HG03159 (cell line): ENCODE results near the gene SCARF2.
"Not testable (repeated sequence)": the region's sequence is repeated elsewhere in the genome, so short reads cannot be mapped to it uniquely, and the experiment has no call there.

Experiments
- ATAC-seq: cut with Tn5 transposase; IDR thresholded peaks from one replicate; pipeline ENCODE4 v1.9.1; 2021; ENCODE audit warnings: mild to moderate bottlenecking, moderate library complexity; ENCODE audit not compliant: unreplicated experiment

The SCARF2 gene

DNA sequence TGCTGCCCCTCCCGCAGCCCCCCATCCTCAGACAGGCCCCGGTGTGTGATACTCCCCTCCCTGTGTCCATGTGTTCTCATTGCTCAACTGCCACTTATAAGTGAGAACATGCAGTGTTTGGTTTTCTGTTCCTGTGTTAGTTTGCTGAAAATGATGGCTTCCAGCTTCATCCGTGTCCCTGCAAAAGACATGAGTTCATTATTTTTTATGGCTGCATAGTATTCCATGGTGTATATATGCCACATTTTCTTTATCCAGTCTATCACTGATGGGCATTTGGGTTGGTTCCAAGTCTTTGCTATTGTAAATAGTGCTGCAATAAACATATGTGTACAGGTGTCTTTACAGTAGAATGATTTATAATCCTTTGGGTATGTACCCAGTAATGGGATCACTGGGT lies 22.4 kb downstream of the SCARF2 start:
- ATAC-seq: not testable (repeated sequence)

- ATAC-seq: no peak
Observed at GRCh38 chr22:20414450-20414849, 23.2 kb downstream of the SCARF2 start.

GRCh38 chr22:20414059-20414440 lies 23.6 kb downstream of the SCARF2 start:
- no peak for ATAC-seq

GRCh38 chr22:20413217-20414058 lies 24.2 kb downstream of the SCARF2 start:
- ATAC-seq: no peak

DNA sequence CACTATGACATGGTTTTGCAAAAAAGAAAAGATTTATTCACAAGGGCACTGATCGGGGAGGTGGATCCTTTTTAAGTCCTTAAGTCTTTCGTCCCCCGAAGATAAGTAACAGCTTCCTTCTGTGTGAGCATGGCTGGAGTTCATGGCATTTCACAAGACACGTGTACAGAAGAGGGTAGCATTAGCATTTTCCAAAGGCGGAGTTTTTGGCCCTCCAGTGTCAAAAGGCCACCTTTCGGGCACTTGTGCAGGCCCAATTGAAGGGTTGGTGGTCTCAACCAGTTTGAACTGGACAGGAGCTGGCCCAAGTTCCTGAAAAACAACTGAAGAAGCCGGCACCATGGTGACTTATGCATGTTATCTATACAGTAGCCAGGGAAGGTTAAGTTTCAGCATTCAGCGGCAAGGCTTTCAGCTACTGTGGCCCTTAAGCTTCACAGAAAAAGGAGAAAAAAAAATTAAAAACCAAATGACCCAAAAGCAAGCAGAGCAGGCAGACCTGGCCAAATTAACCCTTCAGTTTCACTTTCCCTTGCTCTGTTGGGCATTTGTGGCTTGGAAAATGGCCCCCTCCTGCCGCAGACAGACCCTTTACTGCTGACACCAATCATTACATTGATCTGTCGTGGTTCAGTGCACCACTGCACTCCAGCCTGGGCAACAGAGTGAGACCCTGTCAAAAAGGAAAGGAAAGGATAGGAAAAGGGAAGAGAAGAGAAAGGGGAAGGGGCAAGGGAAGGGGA lies 25.0 kb downstream of the SCARF2 start:
- ATAC-seq: no peak

DNA sequence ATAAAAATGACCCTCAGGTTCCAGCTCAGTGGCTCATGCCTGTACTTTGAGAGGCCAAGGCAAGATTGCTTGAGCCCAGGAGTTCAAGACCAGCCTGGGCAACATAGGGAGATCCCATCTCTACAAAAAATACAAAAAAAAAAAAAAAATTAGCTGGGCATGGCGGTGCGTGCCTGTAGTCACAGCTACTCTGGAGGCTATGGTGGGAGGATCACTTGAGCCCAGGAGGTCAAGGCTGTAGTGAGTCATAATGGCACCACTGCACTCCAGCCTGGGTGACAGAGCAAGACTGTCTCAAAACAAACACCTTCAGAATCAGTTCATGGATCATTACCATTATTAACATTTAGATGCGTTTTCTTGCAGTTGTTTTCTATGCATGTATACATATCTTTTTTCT lies 28.2 kb downstream of the SCARF2 start:
- ATAC-seq: not testable (repeated sequence)

DNA sequence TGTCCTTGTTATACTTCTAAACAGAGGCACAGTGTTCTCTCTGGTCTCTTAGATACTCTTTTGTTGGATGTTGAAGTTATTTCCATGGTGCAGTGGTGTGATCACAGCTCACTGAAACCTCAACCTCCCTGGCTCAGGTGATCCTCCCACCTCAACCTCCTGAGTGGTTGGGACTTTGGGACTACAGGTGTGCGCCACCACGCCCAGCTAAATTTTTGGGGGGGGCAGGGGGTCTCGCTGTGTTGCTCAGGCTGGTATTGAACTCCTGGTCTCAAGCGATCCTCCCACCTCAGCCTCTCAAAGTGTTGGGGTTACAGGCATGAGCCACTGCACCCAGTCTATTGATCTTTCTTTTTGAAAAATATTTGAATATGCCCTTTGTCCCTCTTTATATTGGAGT lies 28.7 kb downstream of the SCARF2 start:
- ATAC-seq: no peak

DNA sequence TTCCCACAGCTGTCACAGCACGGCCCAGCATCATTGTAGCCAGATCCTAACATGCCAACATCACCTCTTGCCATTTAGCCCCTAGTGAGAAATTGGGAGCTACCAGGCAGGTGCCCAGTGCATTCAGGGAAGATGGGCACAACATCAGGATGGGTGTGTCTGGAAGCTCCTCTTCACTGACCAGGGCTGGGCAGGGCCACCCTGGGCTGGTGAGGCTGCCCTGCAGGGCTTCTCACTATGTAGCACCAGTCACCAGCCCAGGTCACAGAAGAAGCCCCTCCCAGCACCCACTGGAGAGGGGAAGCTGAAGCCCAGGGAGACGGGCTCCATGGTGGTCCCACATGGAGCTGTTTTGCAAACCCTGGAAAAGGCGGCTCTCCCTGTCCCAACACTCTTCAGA lies 29.8 kb downstream of the SCARF2 start:
- ATAC-seq: no peak

- ATAC-seq: no peak
Observed at GRCh38 chr22:20406686-20407408, 30.8 kb downstream of the SCARF2 start.

DNA sequence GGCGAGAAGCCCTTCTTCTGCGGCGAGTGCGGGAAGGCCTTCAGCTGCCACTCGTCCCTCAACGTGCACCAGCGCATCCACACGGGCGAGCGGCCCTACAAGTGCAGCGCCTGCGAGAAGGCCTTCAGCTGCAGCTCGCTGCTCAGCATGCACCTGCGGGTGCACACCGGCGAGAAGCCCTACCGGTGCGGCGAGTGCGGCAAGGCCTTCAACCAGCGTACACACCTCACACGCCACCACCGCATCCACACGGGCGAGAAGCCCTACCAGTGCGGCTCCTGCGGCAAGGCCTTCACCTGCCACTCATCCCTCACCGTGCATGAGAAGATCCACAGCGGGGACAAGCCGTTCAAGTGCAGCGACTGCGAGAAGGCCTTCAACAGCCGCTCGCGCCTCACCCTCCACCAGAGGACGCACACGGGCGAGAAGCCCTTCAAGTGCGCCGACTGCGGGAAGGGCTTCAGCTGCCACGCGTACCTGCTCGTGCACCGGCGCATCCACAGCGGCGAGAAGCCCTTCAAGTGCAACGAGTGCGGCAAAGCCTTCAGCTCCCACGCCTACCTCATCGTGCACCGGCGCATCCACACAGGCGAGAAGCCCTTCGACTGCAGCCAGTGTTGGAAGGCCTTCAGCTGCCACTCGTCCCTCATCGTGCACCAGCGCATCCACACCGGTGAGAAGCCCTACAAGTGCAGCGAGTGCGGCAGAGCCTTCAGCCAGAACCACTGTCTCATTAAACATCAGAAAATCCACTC lies 31.5 kb downstream of the SCARF2 start:
- ATAC-seq: no peak

DNA sequence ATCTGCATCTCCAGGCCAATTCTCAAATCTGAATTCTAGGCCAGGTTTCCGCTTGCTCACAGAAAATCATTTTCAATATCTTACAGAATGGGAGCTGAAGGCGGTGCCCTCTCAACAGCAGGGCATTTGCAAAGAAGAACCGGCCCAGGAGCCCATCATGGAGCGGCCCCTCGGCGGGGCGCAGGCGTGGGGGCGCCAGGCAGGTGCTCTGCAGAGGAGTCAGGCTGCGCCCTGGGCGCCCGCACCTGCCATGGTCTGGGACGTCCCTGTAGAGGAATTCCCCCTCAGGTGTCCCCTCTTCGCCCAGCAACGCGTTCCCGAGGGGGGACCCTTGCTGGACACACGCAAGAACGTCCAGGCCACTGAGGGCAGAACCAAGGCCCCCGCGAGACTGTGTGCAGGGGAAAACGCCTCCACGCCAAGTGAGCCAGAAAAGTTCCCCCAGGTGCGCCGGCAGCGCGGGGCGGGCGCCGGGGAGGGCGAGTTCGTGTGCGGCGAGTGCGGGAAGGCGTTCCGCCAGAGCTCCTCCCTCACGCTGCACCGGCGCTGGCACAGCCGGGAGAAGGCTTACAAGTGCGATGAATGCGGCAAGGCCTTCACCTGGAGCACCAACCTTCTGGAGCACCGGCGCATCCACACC lies 32.2 kb downstream of the SCARF2 start:
- no peak for ATAC-seq

DNA sequence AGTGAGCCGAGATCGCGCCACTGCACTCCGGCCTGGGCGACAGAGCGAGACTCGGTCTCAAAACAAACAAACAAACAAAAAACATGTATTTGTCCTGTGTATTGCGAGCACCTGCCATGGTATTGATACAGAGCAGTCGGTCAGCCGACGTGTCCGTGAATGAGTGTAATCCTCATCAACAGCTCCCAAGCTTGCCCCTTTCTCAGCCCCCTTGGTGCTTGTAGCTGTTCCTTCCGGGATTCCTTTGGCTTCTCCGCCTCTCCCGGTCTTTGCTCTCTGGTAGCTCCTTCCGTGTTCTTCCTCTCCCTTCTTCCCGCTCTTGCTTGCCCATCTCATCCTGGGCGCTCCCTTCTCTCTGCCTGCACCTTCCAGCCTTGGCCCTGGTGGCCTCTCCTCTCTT lies 32.7 kb downstream of the SCARF2 start:
- no peak for ATAC-seq

DNA sequence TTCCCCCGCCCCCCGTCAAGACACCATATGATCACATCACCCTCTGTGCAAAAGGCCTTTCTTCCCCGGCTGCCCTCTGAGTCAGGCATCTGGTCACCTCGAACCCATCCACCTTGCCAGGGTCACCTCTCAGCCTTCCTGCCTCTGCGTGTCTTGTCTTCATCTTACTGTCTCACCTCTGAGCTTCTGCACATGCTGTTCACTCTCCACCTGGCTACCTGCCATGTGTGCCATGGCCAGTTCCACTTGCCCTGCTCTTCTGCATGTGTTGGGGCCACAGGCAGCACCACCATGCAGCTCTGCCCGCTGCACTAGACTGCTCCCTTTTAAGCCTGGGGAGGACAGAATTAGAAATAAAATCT lies 33.9 kb downstream of the SCARF2 start:
- ATAC-seq: no peak

- ATAC-seq: no peak
Observed at GRCh38 chr22:20402960-20403778, 34.5 kb downstream of the SCARF2 start.

DNA sequence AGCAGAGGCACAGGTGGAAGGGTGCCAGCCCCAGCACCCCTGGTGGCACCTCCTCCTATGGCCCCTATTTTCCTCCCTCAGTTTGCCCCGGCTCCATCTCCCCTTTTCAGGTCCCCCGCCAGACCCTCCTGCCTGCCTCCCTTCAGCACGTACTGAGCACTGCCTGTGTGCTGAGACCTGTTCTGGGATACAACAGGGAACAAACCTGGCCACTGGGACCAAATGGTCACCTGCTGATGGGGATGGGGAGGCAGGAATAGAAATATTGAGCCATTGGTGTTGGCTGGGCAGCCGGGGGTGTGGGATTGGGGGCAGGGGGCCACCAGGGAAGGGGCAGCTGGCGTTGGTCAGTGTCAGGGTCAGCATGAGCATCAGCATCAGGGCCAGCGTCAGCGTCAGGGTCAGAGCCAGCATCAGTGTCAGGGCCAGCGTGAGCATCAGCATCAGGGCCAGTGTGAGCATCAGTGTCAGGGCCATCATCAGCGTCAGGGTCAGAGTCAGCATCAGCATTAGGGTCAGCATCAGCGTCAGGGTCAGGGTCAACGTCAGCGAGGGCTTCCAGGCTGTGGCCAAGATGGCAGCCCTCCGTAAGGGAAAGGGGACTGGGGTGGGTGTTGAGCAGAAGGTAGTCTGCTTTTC lies 36.1 kb downstream of the SCARF2 start:
- no peak for ATAC-seq

- ATAC-seq: no peak
Observed at GRCh38 chr22:20400606-20401375, 36.8 kb downstream of the SCARF2 start.

GRCh38 chr22:20399866-20400605 lies 37.6 kb downstream of the SCARF2 start:
- ATAC-seq: no peak

GRCh38 chr22:20398420-20398819 lies 39.2 kb downstream of the SCARF2 start:
- no peak for ATAC-seq
